ENCODE data around the gene ABHD17B.

The ABHD17B gene

GRCh38 chr9:71876829-71877228, 34.2 kb downstream of the ABHD17B start:
- DNase-seq (ENCODE audit: low spot score): no peak

GRCh38 chr9:71876106-71876505, 34.9 kb downstream of the ABHD17B start:
- DNase-seq (ENCODE audit: low spot score): no peak

GRCh38 chr9:71875345-71875744, 35.6 kb downstream of the ABHD17B start:
- no peak for DNase-seq (ENCODE audit: low spot score)

GRCh38 chr9:71863631-71864030, 47.4 kb downstream of the ABHD17B start:
- DNase-seq (ENCODE audit: low spot score): no peak

- no peak for DNase-seq (ENCODE audit: low spot score)
Observed at GRCh38 chr9:71861618-71862017, 49.4 kb downstream of the ABHD17B start.

- DNase-seq (ENCODE audit: low spot score): no peak
Observed at GRCh38 chr9:71859939-71860338, 51.1 kb downstream of the ABHD17B start.

GRCh38 chr9:71858812-71859211, 52.2 kb downstream of the ABHD17B start:
- no peak for DNase-seq (ENCODE audit: low spot score)

- DNase-seq (ENCODE audit: low spot score): no peak
Observed at GRCh38 chr9:71858102-71858798, 52.7 kb downstream of the ABHD17B start.

- DNase-seq (ENCODE audit: low spot score): no peak
Observed at GRCh38 chr9:71857159-71857558, 53.8 kb downstream of the ABHD17B start.

GRCh38 chr9:71854811-71855210, 56.2 kb downstream of the ABHD17B start:
- no peak for DNase-seq (ENCODE audit: low spot score)

- DNase-seq (ENCODE audit: low spot score): no peak
Observed at GRCh38 chr9:71853084-71853483, 57.9 kb downstream of the ABHD17B start.

- no peak for DNase-seq (ENCODE audit: low spot score)
Observed at GRCh38 chr9:71850996-71851395, 60.0 kb downstream of the ABHD17B start.

GRCh38 chr9:71847892-71848291, 63.1 kb downstream of the ABHD17B start:
- DNase-seq (ENCODE audit: low spot score): no peak

GRCh38 chr9:71844808-71845207, 66.2 kb downstream of the ABHD17B start:
- DNase-seq (ENCODE audit: low spot score): no peak

- no peak for DNase-seq (ENCODE audit: low spot score)
Observed at GRCh38 chr9:71839668-71840067, 71.3 kb downstream of the ABHD17B start.

- no peak for DNase-seq (ENCODE audit: low spot score)
Observed at GRCh38 chr9:71835596-71835995, 75.4 kb downstream of the ABHD17B start.

- no peak for DNase-seq (ENCODE audit: low spot score)
Observed at GRCh38 chr9:71830929-71831328, 80.1 kb downstream of the ABHD17B start.

GRCh38 chr9:71830153-71830552, 80.8 kb downstream of the ABHD17B start:
- no peak for DNase-seq (ENCODE audit: low spot score)

- DNase-seq (ENCODE audit: low spot score): no peak
Observed at GRCh38 chr9:71826279-71826678, 84.7 kb downstream of the ABHD17B start.

- DNase-seq (ENCODE audit: low spot score): no peak
Observed at GRCh38 chr9:71824257-71824656, 86.7 kb downstream of the ABHD17B start.

GRCh38 chr9:71822935-71823334, 88.1 kb downstream of the ABHD17B start:
- DNase-seq (ENCODE audit: low spot score): no peak

- no peak for DNase-seq (ENCODE audit: low spot score)
Observed at GRCh38 chr9:71822456-71822855, 88.5 kb downstream of the ABHD17B start.

- no peak for DNase-seq (ENCODE audit: low spot score)
Observed at GRCh38 chr9:71821405-71821804, 89.6 kb downstream of the ABHD17B start.

GRCh38 chr9:71820403-71820921, 90.5 kb downstream of the ABHD17B start:
- no peak for DNase-seq (ENCODE audit: low spot score)

Measured in hepatic stellate cell (primary cell).